K562 (cell line): ENCODE results near the gene CRABP2. TPM values are rescaled to one million over a fixed set of nuclear protein-coding genes. Genes with fewer than 3 reads are reported as not detected.

ENCODE experiments used
- ATAC-seq: fragments of 200-7000 bp; cut with Tn5 transposase; 3 replicates; pipeline ENCODE4 v1.9.1; 2020; ENCODE audit warnings: moderate library complexity
- BruUV-seq: library from RNA; stranded (reverse); fragments of 400-500 nt; replicated peaks from 2 replicates; lab custom pipeline; 2021; lab: Mats Ljungman, UMichigan
- CTCF ChIA-PET: fragments of 300-600 bp; formaldehyde crosslinking; extraction: SDS; loops from one replicate; lab custom pipeline; 2021; ENCODE audit warnings: low intra/inter-chr PET ratio; lab: Yijun Ruan, JAX
- POLR2A ChIA-PET: fragments of 300-600, 350-650 bp; sonication (Branson Sonifier 250); formaldehyde crosslinking; extraction: SDS; loops from one replicate; lab custom pipeline; 2021; ENCODE audit warnings: antibody characterized with exemption, inconsistent platforms; lab: Yijun Ruan, JAX
- DNase-seq, 4 experiments: peaks; one replicate each; pipeline versions ENCODE4 v3.0.0 to v3.0.0-alpha.2; 2011 to 2018; ENCODE audit warnings: low spot score in 3 of 4, mixed read lengths in 3 of 4; ENCODE audit errors: extremely low read depth in 1 of 4
- FAIRE-seq: peaks from 2 replicates; lab custom pipeline; 2011; peaks lifted over from hg19 to GRCh38; lab: Jason Lieb, UNC
- H2AFZ ChIP-seq: 2 replicates; pipeline ENCODE4 v1.6.0; 2011; ENCODE audit warnings: low read depth, low read length, control low read depth, inconsistent platforms
- H3K27ac ChIP-seq: fragments of 200-600 bp; 3 replicates; pipeline ENCODE4 v1.8.0; 2011; ENCODE audit warnings: low read depth, mild to moderate bottlenecking, control low read depth, inconsistent platforms, low read length, moderate library complexity, mixed read lengths; ENCODE audit errors: extremely low read depth
- H3K27me3 ChIP-seq, 2 experiments: fragments of 300-600 bp in 1 of 2; 2 replicates in 1 of 2; 3 replicates in 1 of 2; pipeline versions ENCODE4 v1.6.0 to v1.8.0; 2011; ENCODE audit warnings: inconsistent platforms in 2 of 2, low read length in 2 of 2, mild to moderate bottlenecking in 1 of 2, mixed read lengths in 1 of 2, moderate library complexity in 1 of 2; ENCODE audit not compliant: control insufficient read depth in 2 of 2, insufficient read depth in 2 of 2
- H3K36me3 ChIP-seq: fragments of 300-600 bp; 3 replicates; pipeline ENCODE4 v1.8.0; 2011; ENCODE audit warnings: mild to moderate bottlenecking, low read length, inconsistent platforms; ENCODE audit not compliant: control insufficient read depth, insufficient read depth
- H3K4me1 ChIP-seq, 2 experiments: fragments of 200-600 bp in 1 of 2; replicated peaks in 1 of 2; 2 replicates in 1 of 2; 3 replicates in 1 of 2; pipeline versions ENCODE4 v1.5.1 to v1.8.0; 2011; ENCODE audit warnings: inconsistent platforms in 2 of 2, low read length in 2 of 2, mild to moderate bottlenecking in 1 of 2, mixed read lengths in 1 of 2, moderate library complexity in 1 of 2; ENCODE audit not compliant: control insufficient read depth in 2 of 2, insufficient read depth in 2 of 2
- H3K4me2 ChIP-seq: 2 replicates; pipeline ENCODE4 v1.6.1; 2011; ENCODE audit warnings: low read length, control low read depth, inconsistent platforms, mixed read lengths; ENCODE audit not compliant: insufficient read depth
- H3K4me3 ChIP-seq: fragments of 200-600 bp; sonication (generic), shearing (Covaris generic); 2 replicates; pipeline ENCODE4 v1.5.1; 2016; ENCODE audit warnings: control low read depth, inconsistent platforms
- H3K79me2 ChIP-seq: fragments of 200-600 bp; 3 replicates; pipeline ENCODE4 v1.8.0; 2011; ENCODE audit warnings: low read length, inconsistent platforms; ENCODE audit not compliant: control insufficient read depth, insufficient read depth
- H3K9ac ChIP-seq, 2 experiments: 2 replicates each; pipeline versions ENCODE4 v1.6.0 to v1.6.1; 2011; ENCODE audit warnings: low read depth in 2 of 2, low read length in 2 of 2, control low read depth in 1 of 2, inconsistent platforms in 1 of 2, mild to moderate bottlenecking in 1 of 2, mixed read lengths in 1 of 2; ENCODE audit not compliant: insufficient read depth in 1 of 2
- H3K9me1 ChIP-seq: one replicate; pipeline ENCODE4 v1.6.0; 2011; ENCODE audit warnings: inconsistent platforms, mild to moderate bottlenecking, low read length, moderate library complexity; ENCODE audit not compliant: control insufficient read depth, insufficient read depth
- H3K9me3 ChIP-seq: replicated peaks from 2 replicates; pipeline ENCODE4 v1.5.1; 2011; ENCODE audit warnings: low read depth, low read length, inconsistent platforms; ENCODE audit not compliant: control insufficient read depth, insufficient read depth
- H4K20me1 ChIP-seq: replicated peaks from 2 replicates; pipeline ENCODE4 v1.6.1; 2011; ENCODE audit warnings: low read length, inconsistent platforms, mixed read lengths; ENCODE audit not compliant: control insufficient read depth, insufficient read depth
- AFF4 ChIP-seq: sonication (generic); formaldehyde crosslinking; IDR thresholded peaks from 2 replicates; pipeline ENCODE4 v1.8.0; 2023; ENCODE audit warnings: mild to moderate bottlenecking, missing genetic modification reagents
- CBFA2T2 ChIP-seq: fragments of 450-650 bp; conservative IDR thresholded peaks from 2 replicates; pipeline ENCODE4 v1.6.1; 2017; ENCODE audit warnings: mild to moderate bottlenecking
- DPF2 ChIP-seq: fragments of 450-650 bp; IDR thresholded peaks from 2 replicates; pipeline ENCODE4 v1.6.1; 2016
- EHMT2 ChIP-seq: fragments of 450-650 bp; IDR thresholded peaks from 2 replicates; pipeline ENCODE4 v1.6.1; 2018; ENCODE audit warnings: antibody characterized with exemption
- FOXA1 ChIP-seq: fragments of 450-650 bp; IDR thresholded peaks from 2 replicates; pipeline ENCODE4 v1.6.1; 2016; ENCODE audit warnings: mild to moderate bottlenecking, borderline replicate concordance
- GTF2E2 ChIP-seq: fragments of 200-800 bp; sonication (Bioruptor generic); IDR thresholded peaks from 2 replicates; pipeline ENCODE4 v1.6.1; 2016; ENCODE audit warnings: missing genetic modification characterization, missing compliant biosample characterization
- HNRNPLL ChIP-seq: fragments of 200-400 bp; formaldehyde crosslinking; IDR thresholded peaks from 2 replicates; pipeline ENCODE4 v1.6.1; 2017; ENCODE audit warnings: low read length, low read depth, mild to moderate bottlenecking; ENCODE audit not compliant: poor library complexity, severe bottlenecking
- JUN ChIP-seq, 2 experiments: sonication (generic) in 1 of 2; formaldehyde crosslinking in 1 of 2; IDR thresholded peaks; 2 replicates each; pipeline versions ENCODE4 v1.6.1 to v1.8.0; 2012 to 2022; ENCODE audit warnings: borderline replicate concordance in 2 of 2, mild to moderate bottlenecking in 2 of 2, improper control_type of control experiment in 1 of 2, low read depth in 1 of 2, low read length in 1 of 2, missing genetic modification reagents in 1 of 2
- MYC ChIP-seq, 2 experiments: fragments of 250-450 bp in 1 of 2; sonication (Bioruptor Pico) in 1 of 2; IDR thresholded peaks; 2 replicates each; pipeline versions ENCODE4 v1.5.1 to v1.6.1; 2012 to 2021; ENCODE audit warnings: low read depth in 2 of 2, borderline replicate concordance in 1 of 2, improper control_type of control experiment in 1 of 2, low read length in 1 of 2, mild to moderate bottlenecking in 1 of 2, moderate library complexity in 1 of 2
- NR3C1 ChIP-seq: sonication (generic); formaldehyde crosslinking; IDR thresholded peaks from 2 replicates; pipeline ENCODE4 v1.8.1; 2022; ENCODE audit warnings: missing genetic modification reagents
- TEAD4 ChIP-seq, 2 experiments: sonication (generic) in 1 of 2; formaldehyde crosslinking in 1 of 2; IDR thresholded peaks; 2 replicates each; pipeline versions ENCODE4 v1.6.1 to v1.8.0; 2012 to 2022; ENCODE audit warnings: borderline replicate concordance in 1 of 2, inconsistent platforms in 1 of 2, low read length in 1 of 2, mild to moderate bottlenecking in 1 of 2, missing genetic modification reagents in 1 of 2
- ZNF311 ChIP-seq: fragments of 250-450 bp; sonication (Bioruptor Pico); IDR thresholded peaks from 2 replicates; pipeline ENCODE4 v1.4.0; 2020; ENCODE audit warnings: mild to moderate bottlenecking, moderate library complexity
- ZNF584 ChIP-seq: fragments of 200-800 bp; sonication (Bioruptor generic); IDR thresholded peaks from 2 replicates; pipeline ENCODE4 v1.6.1; 2016; ENCODE audit warnings: low read depth, mild to moderate bottlenecking, missing genetic modification characterization, missing compliant biosample characterization
- ZNF717 ChIP-seq: fragments of 250-450 bp; sonication (Bioruptor Pico); IDR thresholded peaks from 2 replicates; pipeline ENCODE4 v1.5.0; 2021
- WGBS: fragments of 100-300 bp; shearing (Covaris generic); methylation state at CpG from one replicate; pipeline ENCODE4 v1.1.6; 2016; ENCODE audit warnings: low coverage, mixed read lengths; ENCODE audit not compliant: insufficient coverage; ENCODE audit errors: missing lambda C conversion rate; 5-methylcytosine and 5-hydroxymethylcytosine counted together
- in situ Hi-C: fragments of 300-500 bp; cut with MboI; formaldehyde crosslinking; loops from 4 replicates; pipeline ENCODE4 v1.15.0; 2018; ENCODE audit warnings: inconsistent platforms, mixed read lengths
- intact Hi-C: fragments of 100-400 bp; cut with micrococcal nuclease; formaldehyde crosslinking; loops from 2 replicates; pipeline ENCODE4 v1.14.2; 2022
- polyA plus RNA-seq, 8 experiments: library from polyadenylated mRNA; depleted of rRNA in 4 of 8; stranded (reverse) in 5 of 8; unstranded in 3 of 8; fragments of >200 nt; fragmentation: Nextera tagmentation in 2 of 8; fragmentation: Illumina TruSeq in 1 of 8; extraction: Ambion mirVana in 2 of 8; extraction: Trizol in 1 of 8; gene quantifications; 2 replicates each; pipeline versions ENCODE4 v1.2.1 to v1.2.3, GENCODE V29; 2011 to 2014; ENCODE audit warnings: inconsistent platforms in 1 of 8, missing spikeins in 1 of 8
- total RNA-seq, 7 experiments: library from RNA; depleted of rRNA in 6 of 7; stranded (reverse); fragments of >200 nt in 6 of 7; fragmentation: Illumina TruSeq in 2 of 7; extraction: Trizol in 2 of 7; gene quantifications; 2 replicates each; pipeline versions ENCODE4 v1.2.1 to v1.2.3, GENCODE V29; 2011 to 2021; ENCODE audit warnings: low replicate concordance in 1 of 7
- TF ChIP-seq, protein P1 (sequence below): fragments of 250-450 bp; sonication (Bioruptor Pico); IDR thresholded peaks from 2 replicates; pipeline ENCODE4 v1.8.0; 2022; ENCODE audit warnings: inconsistent platforms

CRABP2 gene
- total and polyA plus RNA-seq, 9 of the 15 experiments (the other 6 are each of a cell fraction or from before 2014, with no cell fraction given) = 0.30 to 2.5 (median 0.82) TPM

- Histone ChIP-seq H3K9me1 (no peaks in the 10 kb centered on the region), H3K4me2 (peak overlapping the region; percentile 3), H3K79me2 (no peaks in the 10 kb centered on the region; the same call in 2 of the 3 replicates), H3K27ac (no peak overlapping the region), H2AFZ (no peak overlapping the region), H3K9ac (peak overlapping the region in 1 of 2 experiments; percentile 81; a peak in 3 of 4 replicates), H3K27me3 (no peaks in the 10 kb centered on the region), H3K4me3 (no peak overlapping the region), H3K4me1 (peaks cover 24 to 72% of the 10 kb centered on the region in 2 experiments), H3K36me3 (no peaks in the 10 kb centered on the region), H3K9me3 (no peaks in the 10 kb centered on the region), H4K20me1 (no peaks in the 10 kb centered on the region)
- DNase-seq (peak in 2 of 4 experiments; percentile 48 to 55), ATAC-seq (peak; percentile 70), FAIRE-seq (peak; percentile 96)
- in situ Hi-C loops (no loop called here), intact Hi-C loops (no loop called here)
- POLR2A ChIA-PET = interaction anchor here (0.8 to 1.2 kb wide), 3 partner anchors 12 to 34 kb away, joined by 3 to 10 read pairs (median 3); no protein-coding TSS in a partner anchor
- CTCF ChIA-PET = interaction anchor here (0.7 kb wide), 1 partner anchor 32 kb away, joined by 3 read pairs; the partner anchor contains the start of gene CRABP2
- 25% methylated on average over 7 of the region's 8 CpGs for WGBS
- no TSS peak for BruUV-seq
- TF ChIP-seq HNRNPLL (no peak), TEAD4 (IDR thresholded peaks at IDR 0.05; ENCODE audit: low read length) (peak; percentile 37; the same call in 1 of the 2 replicates), TEAD4 (CRISPR knock-in tag; IDR thresholded peaks at IDR 0.05; ENCODE audit: borderline replicate concordance) (no peak), CBFA2T2 (no peak), ZNF311 (CRISPR knock-in tag) (no peak), AFF4 (CRISPR knock-in tag) (no peak), EHMT2 (no peak), ZNF584 (CRISPR knock-in tag) (no peak), DPF2 (peak; percentile 41; the same call in 1 of the 2 replicates), JUN (IDR thresholded peaks at IDR 0.05; ENCODE audit: borderline replicate concordance, low read depth, low read length) (peak; percentile 55; the same call in 1 of the 2 replicates), JUN (CRISPR knock-in tag; IDR thresholded peaks at IDR 0.05; ENCODE audit: borderline replicate concordance) (no peak), GTF2E2 (tag) (no peak), FOXA1 (no peak), NR3C1 (no peak), MYC (IDR thresholded peaks at IDR 0.05; ENCODE audit: low read depth, low read length) (no peak), MYC (CRISPR knock-in tag; IDR thresholded peaks at IDR 0.05; ENCODE audit: borderline replicate concordance, low read depth) (no peak), ZNF717 (CRISPR knock-in tag) (no peak)
- TF ChIP-seq, protein P1, sequence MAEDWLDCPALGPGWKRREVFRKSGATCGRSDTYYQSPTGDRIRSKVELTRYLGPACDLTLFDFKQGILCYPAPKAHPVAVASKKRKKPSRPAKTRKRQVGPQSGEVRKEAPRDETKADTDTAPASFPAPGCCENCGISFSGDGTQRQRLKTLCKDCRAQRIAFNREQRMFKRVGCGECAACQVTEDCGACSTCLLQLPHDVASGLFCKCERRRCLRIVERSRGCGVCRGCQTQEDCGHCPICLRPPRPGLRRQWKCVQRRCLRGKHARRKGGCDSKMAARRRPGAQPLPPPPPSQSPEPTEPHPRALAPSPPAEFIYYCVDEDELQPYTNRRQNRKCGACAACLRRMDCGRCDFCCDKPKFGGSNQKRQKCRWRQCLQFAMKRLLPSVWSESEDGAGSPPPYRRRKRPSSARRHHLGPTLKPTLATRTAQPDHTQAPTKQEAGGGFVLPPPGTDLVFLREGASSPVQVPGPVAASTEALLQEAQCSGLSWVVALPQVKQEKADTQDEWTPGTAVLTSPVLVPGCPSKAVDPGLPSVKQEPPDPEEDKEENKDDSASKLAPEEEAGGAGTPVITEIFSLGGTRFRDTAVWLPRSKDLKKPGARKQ (CRISPR knock-in tag) = no peak
These were observed 31.8 kb downstream of the CRABP2 start for GRCh38 chr1:156673387-156674121.
